Prostate gland (tissue), 2 donors: ENCODE data around the gene FBXL17.

Source experiments
- POLR2A ChIP-seq: fragments of 450-650 bp; IDR thresholded peaks from one replicate; pipeline ENCODE4 v1.6.1; 2016; ENCODE audit warnings: antibody characterized with exemption, mild to moderate bottlenecking
- POLR2AphosphoS5 ChIP-seq: sonication (generic); formaldehyde crosslinking; IDR thresholded peaks from one replicate; pipeline ENCODE4 v1.6.1; 2017; ENCODE audit warnings: antibody characterized with exemption
- TF ChIP-seq, protein P1 (sequence below), 4 experiments: fragments of 200-600 bp in 2 of 4; fragments of 450-650 bp in 2 of 4; sonication (generic) in 2 of 4; IDR thresholded peaks; 1 replicate in 3 of 4; 2 replicates in 1 of 4; pipeline ENCODE4 v1.5.1; 2016 to 2019; ENCODE audit warnings: antibody characterized with exemption in 4 of 4, mild to moderate bottlenecking in 2 of 4, moderate library complexity in 2 of 4

DNA sequence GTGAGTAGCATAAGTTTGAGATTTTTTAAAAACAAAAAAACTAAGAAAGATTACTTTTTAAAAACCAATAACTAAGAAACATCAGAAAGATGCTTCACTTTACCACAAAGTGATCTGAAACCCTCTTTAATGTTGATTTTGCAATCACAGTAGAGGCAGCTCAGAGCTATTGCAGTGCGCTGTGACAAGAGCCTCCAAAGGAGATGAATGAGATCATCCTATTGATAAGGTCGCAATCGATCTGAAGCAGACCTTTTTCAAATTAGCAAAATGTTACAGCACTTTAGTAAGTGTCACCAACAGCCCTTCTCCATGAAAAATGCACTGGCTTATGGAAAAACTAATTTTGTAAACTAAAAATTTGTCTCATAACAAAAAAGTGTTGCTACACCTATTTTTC lies 426.6 kb downstream of the FBXL17 start:
- TF ChIP-seq, protein P1, sequence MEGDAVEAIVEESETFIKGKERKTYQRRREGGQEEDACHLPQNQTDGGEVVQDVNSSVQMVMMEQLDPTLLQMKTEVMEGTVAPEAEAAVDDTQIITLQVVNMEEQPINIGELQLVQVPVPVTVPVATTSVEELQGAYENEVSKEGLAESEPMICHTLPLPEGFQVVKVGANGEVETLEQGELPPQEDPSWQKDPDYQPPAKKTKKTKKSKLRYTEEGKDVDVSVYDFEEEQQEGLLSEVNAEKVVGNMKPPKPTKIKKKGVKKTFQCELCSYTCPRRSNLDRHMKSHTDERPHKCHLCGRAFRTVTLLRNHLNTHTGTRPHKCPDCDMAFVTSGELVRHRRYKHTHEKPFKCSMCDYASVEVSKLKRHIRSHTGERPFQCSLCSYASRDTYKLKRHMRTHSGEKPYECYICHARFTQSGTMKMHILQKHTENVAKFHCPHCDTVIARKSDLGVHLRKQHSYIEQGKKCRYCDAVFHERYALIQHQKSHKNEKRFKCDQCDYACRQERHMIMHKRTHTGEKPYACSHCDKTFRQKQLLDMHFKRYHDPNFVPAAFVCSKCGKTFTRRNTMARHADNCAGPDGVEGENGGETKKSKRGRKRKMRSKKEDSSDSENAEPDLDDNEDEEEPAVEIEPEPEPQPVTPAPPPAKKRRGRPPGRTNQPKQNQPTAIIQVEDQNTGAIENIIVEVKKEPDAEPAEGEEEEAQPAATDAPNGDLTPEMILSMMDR (IDR thresholded peaks at IDR 0.05) = no peak
- TF ChIP-seq POLR2AphosphoS5 (no peak), POLR2A (no peak)
